B cell (primary cell): ENCODE results near the gene MBOAT1.

Source experiments
- CTCF ChIP-seq: fragments of 200-600 bp; IDR thresholded peaks from one replicate; pipeline ENCODE4 v1.8.0; 2022; ENCODE audit warnings: antibody characterized with exemption, mild to moderate bottlenecking
- EZH2 ChIP-seq: IDR thresholded peaks from 2 replicates; pipeline ENCODE4 v1.6.1; 2012; ENCODE audit warnings: borderline replicate concordance, low read depth, mild to moderate bottlenecking, moderate library complexity, low read length; ENCODE audit not compliant: insufficient read depth, poor library complexity, severe bottlenecking

- TF ChIP-seq EZH2: no peak
- no peak for TF ChIP-seq CTCF
Observed at GRCh38 chr6:20119485-20119884, 92.8 kb downstream of the MBOAT1 start.
